NCI-H460 (cell line): ENCODE data around the gene MAPK10. TPM values are rescaled to one million over a fixed set of nuclear protein-coding genes. Genes with fewer than 3 reads are reported as not detected.
"Not testable (repeated sequence)": the region's sequence is repeated elsewhere in the genome, so short reads cannot be mapped to it uniquely, and the experiment has no call there.

Experiments
- DNase-seq: peaks from one replicate; pipeline ENCODE4 v3.0.0-alpha.2; 2016; ENCODE audit warnings: low read depth; ENCODE audit errors: extremely low read depth
- total RNA-seq: library from RNA; depleted of rRNA; stranded (reverse); fragments of >200 nt; shearing (Covaris generic); gene quantifications from 2 replicates; pipeline ENCODE4 v1.2.3, GENCODE V29; 2014

The MAPK10 gene
- total RNA-seq, 1 experiment from 2014 or later, result 0.10 TPM

- DNase-seq, result no peak
These were observed 311.4 kb downstream of the MAPK10 start for GRCh38 chr4:86048426-86048825.

- DNase-seq, result no peak
These were observed 315.3 kb downstream of the MAPK10 start for GRCh38 chr4:86044593-86044985.

DNA sequence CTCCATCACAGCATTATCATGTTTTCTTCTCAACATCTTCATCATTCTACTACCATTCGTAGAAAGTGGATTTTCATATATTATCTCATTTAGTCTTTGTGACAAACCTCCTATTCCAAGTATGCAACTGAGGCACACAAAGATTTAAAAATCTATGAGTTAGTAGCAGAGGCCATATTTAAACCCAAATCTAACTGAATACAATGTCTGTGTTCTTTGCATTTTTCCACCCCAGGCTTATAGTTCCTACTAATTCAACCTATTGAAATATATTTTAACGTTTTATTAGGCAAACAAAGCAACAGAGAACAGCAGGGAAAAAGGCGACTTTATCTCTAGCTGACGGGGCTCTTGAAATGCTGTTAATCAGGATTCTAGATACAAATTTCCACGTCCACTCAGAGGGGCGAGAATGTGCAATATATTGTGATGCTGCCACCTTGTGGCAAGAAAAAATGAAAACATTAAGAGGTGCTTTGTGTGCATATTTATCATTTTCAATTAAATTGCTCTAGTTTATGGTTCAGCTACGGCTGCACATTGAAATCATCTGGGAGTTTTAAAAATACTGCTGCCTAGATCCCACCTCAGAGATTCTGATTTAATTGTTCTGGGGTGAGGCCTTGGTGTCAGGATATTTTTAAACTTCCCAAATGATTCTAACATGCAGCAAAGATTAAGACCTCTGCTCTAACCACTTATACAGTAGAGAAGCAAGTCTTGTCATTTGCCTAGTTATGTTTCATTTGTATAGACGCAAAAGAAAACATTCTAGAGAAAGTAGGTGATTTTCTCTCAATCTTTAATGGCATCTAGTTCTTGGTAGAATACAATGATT, 315.9 kb downstream of the MAPK10 start:
- peak; percentile 40 for DNase-seq

DNA sequence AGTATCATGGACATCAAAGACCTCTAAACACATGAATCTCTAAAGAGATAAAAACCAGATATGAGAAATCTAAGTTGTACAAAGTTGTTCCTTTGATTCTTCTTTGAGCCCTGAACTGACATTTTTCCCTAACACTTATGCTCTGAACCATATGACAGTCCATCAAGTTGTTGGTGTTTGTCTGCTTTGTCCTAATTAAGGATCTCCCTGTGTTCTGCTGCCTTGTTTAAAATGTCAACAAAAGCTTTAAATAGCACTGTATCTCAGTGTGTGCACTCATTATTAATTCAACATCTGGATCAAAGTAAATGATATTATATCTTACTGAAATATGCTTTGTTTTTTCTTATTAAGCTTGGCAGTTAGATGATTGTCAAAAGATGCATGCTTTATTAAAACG, 321.8 kb downstream of the MAPK10 start:
- no peak for DNase-seq

DNA sequence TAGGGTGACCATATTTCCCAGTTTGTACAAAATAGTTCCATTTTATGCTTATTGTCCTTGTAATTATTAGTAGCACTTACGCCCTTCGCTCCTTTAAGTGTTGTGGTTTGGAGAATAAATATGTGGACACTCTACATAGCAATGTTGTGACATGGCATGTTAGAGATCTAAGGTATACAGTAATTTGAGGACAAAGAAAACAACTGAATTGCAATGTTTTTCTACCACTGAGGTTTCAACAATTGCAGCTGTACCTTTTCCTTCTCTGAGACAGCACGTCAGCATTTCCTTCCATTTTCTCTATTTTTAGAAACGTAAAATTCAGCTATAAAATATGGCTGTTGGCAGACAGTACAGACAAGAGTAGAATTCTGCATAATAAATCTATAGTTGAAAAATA, 323.1 kb downstream of the MAPK10 start:
- no peak for DNase-seq

- no peak for DNase-seq
These were observed 324.2 kb downstream of the MAPK10 start for GRCh38 chr4:86035688-86036087.

DNA sequence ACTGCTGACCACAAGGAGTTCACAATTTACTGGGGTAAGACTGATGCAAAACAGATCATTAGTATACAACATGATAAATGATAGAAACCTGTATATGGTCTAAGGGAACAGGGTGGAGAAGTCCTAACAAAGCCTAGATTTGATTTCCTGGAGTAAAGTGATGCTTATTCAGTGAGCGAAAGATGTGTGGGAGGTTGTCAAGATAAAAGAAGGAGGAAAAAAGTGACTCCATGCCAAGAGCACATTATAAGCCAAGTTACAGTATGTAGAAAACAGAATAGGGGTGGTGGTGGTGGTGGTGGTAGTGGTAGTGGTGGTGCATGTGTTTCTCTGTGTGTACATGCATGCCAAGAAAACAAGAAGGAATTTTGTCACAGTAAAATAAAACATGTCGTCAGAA, 325.2 kb downstream of the MAPK10 start:
- DNase-seq, result no peak

- DNase-seq, result no peak
These were observed 326.7 kb downstream of the MAPK10 start for GRCh38 chr4:86033171-86033570.

- DNase-seq, result no peak
These were observed 327.3 kb downstream of the MAPK10 start for GRCh38 chr4:86032476-86033022.

DNA sequence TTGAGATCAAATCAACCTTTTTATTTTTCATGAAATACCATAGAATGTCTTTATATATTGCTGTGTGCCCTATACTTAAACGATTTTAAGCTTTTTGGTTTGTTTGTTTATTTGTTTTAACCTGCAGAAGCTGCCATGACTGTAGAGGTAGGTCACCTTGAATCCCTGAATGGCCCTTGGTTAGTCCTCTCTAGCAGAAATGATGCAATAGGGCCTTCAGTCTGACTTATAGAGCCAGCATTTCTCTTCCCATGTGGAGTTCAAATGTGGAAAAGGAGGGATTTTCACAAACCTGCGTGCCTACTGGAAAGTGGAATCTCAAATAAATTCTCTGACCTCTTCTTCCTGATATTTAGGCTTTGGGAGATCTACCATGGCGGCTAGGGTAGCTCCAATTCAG, 327.9 kb downstream of the MAPK10 start:
- DNase-seq, result no peak

DNA sequence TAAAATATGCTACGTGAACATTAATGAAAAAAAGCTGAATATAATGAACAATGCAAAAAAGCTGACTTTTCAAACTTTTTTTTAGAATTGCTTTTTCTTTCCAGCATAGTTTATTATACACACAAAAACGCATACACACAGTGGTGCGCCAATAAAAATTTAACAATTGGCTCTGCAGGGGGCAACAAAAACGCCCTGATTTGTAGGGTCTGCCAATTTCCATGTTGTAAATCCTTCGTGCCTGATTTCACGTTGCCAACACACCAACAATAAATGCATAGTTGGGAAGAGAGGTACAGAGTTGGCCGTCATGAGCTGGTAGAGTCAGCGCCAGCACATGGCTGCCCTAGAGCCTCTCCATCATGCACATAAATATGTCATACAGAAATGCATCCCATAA, 333.1 kb downstream of the MAPK10 start:
- DNase-seq, result no peak

DNA sequence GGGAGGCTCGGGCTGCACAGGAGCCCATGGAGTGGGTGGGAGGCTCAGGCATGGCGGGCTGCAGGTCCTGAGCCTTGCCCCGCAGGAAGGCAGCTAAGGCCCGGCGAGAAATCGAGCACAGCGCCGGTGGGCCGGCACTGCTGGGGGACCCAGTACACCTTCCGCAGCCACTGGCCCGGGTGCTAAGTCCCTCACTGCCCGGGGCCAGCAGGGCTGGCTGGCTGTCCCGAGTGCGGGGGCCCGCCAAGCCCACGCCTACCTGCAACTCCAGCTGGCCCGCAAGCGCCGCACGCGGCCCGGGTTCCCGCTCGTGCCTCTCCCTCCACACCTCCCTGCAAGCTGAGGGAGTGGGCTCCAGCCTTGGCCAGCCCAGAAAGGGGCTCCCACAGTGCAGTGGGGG, 338.2 kb downstream of the MAPK10 start:
- DNase-seq, result not testable (repeated sequence)

DNA sequence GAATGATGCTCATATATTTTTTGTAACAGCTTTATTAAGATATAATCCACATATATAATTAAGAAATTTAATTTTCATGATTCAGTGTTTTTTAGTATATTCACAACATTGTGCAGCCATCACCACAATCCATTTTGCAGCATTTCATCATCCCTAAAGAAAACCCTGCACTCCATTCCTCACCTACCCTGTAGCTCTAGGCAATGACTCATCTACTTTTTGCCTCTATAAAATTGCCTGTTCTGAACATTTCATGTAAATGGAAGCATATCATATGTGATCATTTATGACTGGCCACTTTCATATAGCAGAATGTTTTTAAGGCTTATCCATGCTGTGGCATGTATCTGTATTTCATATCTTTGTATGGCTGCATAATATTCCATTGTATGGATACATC, 339.9 kb downstream of the MAPK10 start:
- DNase-seq, result no peak

- no peak for DNase-seq
These were observed 340.5 kb downstream of the MAPK10 start for GRCh38 chr4:86019362-86019761.

DNA sequence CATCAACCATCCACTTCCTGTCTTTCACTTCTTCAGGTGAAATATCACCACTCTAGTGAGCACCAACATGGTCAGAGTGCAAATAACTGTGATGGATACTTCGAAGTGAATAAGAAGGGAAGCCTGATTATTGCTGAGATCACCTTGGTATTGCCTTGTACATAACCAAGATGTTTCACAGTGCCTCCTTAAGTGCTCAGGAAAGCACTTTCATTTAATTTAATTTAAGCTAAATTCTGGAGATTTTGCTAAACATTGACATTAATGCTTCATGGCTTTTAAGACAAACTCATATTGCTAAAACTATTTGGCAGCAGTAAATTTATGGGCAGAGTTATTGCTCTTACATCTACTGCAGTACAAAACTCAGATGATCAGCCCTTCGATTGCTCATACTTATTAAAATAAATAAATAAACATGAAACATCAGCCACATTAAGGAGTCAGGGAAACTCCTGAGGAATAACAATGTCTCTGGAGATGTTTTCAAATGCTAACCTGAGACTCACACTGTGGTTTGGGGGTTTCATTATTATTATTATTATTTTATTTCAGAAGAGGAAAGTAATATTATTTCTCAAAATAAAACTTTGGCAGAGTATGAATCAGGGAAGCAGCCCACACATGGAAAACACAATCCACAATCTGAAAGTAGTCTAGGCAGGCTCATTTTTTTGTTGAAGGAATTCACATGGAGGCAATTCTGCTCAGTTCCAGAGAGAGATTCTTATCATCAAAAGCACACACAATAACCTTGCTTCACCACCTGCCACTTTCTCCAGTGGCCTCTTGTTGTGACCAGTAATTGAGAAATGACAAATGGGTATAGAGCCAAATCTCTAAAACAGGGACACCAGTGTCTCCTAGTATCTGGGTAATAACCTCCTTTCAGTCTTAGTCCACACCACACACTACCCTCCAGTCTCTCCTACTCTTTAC, 344.2 kb downstream of the MAPK10 start:
- no peak for DNase-seq

- DNase-seq, result no peak
These were observed 345.3 kb downstream of the MAPK10 start for GRCh38 chr4:86014599-86014998.

- DNase-seq, result no peak
These were observed 346.2 kb downstream of the MAPK10 start for GRCh38 chr4:86013621-86014020.

- peak; percentile 26 for DNase-seq
These were observed 348.7 kb downstream of the MAPK10 start for GRCh38 chr4:86011117-86011516.

GRCh38 chr4:86007042-86007441, 352.8 kb downstream of the MAPK10 start:
- no peak for DNase-seq

DNA sequence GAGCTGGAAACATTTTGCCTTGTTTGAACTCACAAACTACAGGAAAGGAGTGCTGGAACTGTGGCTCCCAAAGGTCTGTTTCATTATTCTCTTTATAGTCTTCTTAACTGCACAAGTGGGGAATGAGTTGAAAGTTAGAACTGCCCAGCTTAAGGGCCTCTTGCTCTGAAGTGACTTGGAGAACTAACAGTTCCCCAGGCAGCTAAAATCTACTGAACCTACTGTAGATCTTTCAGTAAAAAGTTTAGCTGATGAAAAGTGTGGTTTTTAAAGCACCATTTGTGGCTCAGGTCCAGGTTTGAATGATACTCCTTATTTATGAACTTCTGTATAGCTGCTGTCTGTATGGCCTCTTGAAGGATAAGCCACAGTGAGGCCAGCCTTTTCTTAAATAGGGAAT, 353.8 kb downstream of the MAPK10 start:
- DNase-seq, result no peak

DNA sequence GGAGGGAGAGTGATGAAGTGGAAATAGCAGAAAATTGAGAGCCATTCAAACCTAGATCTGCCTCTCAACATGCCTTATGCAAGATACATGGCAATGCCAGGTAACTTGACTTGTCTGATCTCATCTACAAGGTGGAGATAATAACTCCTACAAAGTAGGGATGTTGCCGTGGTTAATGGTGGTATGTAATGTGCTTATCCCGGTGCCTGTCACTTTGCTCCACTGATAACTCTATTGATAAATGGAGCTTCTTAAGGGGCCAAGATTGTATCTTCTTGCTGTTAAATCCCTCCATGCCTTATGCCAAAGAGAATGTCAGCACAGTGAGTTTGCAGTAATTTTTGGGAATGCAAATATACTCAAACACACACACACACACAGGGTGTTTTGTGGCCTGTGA, 355.8 kb downstream of the MAPK10 start:
- DNase-seq, result no peak
